IMR-90 (cell line): ENCODE data around the gene OSER1. TPM values are rescaled to one million over a fixed set of nuclear protein-coding genes. Genes with fewer than 3 reads are reported as not detected.

ENCODE experiments used
- ATAC-seq: fragments of 200-7000 bp; cut with Tn5 transposase; 2 replicates; pipeline ENCODE4 v1.9.1; 2020; ENCODE audit warnings: low read depth, mild to moderate bottlenecking, moderate library complexity
- BruUV-seq: library from RNA; stranded (reverse); fragments of 400-500 nt; replicated peaks from 2 replicates; lab custom pipeline; 2021; lab: Mats Ljungman, UMichigan
- CTCF ChIA-PET: fragments of 300-600 bp; formaldehyde crosslinking; extraction: SDS; loops from one replicate; lab custom pipeline; 2021; ENCODE audit warnings: antibody characterized with exemption; lab: Yijun Ruan, JAX
- POLR2A ChIA-PET: fragments of 300-600 bp; sonication (Branson Sonifier 250); formaldehyde crosslinking; loops from one replicate; lab custom pipeline; 2022; ENCODE audit warnings: antibody characterized with exemption; ENCODE audit not compliant: unreplicated experiment; lab: Charles Lee
- DNase-seq: peaks from one replicate; pipeline ENCODE4 v3.0.0; 2013
- H2AFZ ChIP-seq: replicated peaks from 2 replicates; pipeline ENCODE3; 2013; ENCODE audit warnings: low read length, mild to moderate bottlenecking; ENCODE audit not compliant: poor library complexity
- H2AK5ac ChIP-seq: 2 replicates; pipeline ENCODE4 v1.6.1; 2013; ENCODE audit warnings: low read depth, low read length, inconsistent platforms
- H2AK9ac ChIP-seq: replicated peaks from 2 replicates; pipeline ENCODE3; 2013; ENCODE audit warnings: mild to moderate bottlenecking, low read depth, low read length, moderate library complexity; ENCODE audit not compliant: poor library complexity
- H2BK120ac ChIP-seq: 2 replicates; pipeline ENCODE4 v1.6.1; 2013; ENCODE audit warnings: low read depth, low read length, inconsistent platforms
- H2BK15ac ChIP-seq: 3 replicates; pipeline ENCODE4 v1.6.1; 2013; ENCODE audit warnings: low read depth, low read length, inconsistent platforms
- H2BK20ac ChIP-seq: 2 replicates; pipeline ENCODE4 v1.6.1; 2013; ENCODE audit warnings: low read depth, mild to moderate bottlenecking, inconsistent platforms, low read length, moderate library complexity
- H2BK5ac ChIP-seq: 2 replicates; pipeline ENCODE4 v1.6.1; 2013; ENCODE audit warnings: mild to moderate bottlenecking, low read depth, low read length, inconsistent platforms; ENCODE audit not compliant: poor library complexity, severe bottlenecking
- H3K14ac ChIP-seq: replicated peaks from 2 replicates; pipeline ENCODE4 v1.6.1; 2013; ENCODE audit warnings: low read depth, low read length, inconsistent platforms
- H3K18ac ChIP-seq: 2 replicates; pipeline ENCODE4 v1.6.1; 2013; ENCODE audit warnings: low read depth, low read length, control low read depth
- H3K23ac ChIP-seq: 2 replicates; pipeline ENCODE4 v1.6.1; 2013; ENCODE audit warnings: low read depth, low read length, inconsistent platforms
- H3K27ac ChIP-seq: 2 replicates; pipeline ENCODE4 v1.5.1; 2013; ENCODE audit warnings: mild to moderate bottlenecking, control low read depth, low read length; ENCODE audit not compliant: insufficient read depth
- H3K27me3 ChIP-seq: 2 replicates; pipeline ENCODE4 v1.6.1; 2013; ENCODE audit warnings: low read length; ENCODE audit not compliant: control insufficient read depth, insufficient read depth
- H3K36me3 ChIP-seq: 2 replicates; pipeline ENCODE4 v1.6.1; 2013; ENCODE audit warnings: low read length, mixed read lengths; ENCODE audit not compliant: control insufficient read depth, insufficient read depth
- H3K4ac ChIP-seq: 2 replicates; pipeline ENCODE4 v1.6.1; 2013; ENCODE audit warnings: low read depth, low read length, inconsistent platforms
- H3K4me1 ChIP-seq: 2 replicates; pipeline ENCODE4 v1.6.1; 2013; ENCODE audit warnings: low read length, mixed read lengths; ENCODE audit not compliant: control insufficient read depth, insufficient read depth
- H3K4me2 ChIP-seq: 2 replicates; pipeline ENCODE4 v1.6.1; 2013; ENCODE audit warnings: low read depth, mild to moderate bottlenecking, control low read depth, low read length, moderate library complexity
- H3K4me3 ChIP-seq: 2 replicates; pipeline ENCODE4 v1.5.1; 2013; ENCODE audit warnings: low read depth, mild to moderate bottlenecking, control low read depth, low read length, moderate library complexity; ENCODE audit not compliant: insufficient read depth
- H3K56ac ChIP-seq: 2 replicates; pipeline ENCODE4 v1.6.1; 2013; ENCODE audit warnings: low read length, inconsistent platforms; ENCODE audit not compliant: insufficient read depth; ENCODE audit errors: extremely low read depth
- H3K79me1 ChIP-seq, 2 experiments: 2 replicates each; pipeline ENCODE4 v1.6.1; 2013; ENCODE audit warnings: low read length in 2 of 2, inconsistent platforms in 1 of 2, low read depth in 1 of 2
- H3K9ac ChIP-seq: 2 replicates; pipeline ENCODE4 v1.6.1; 2013; ENCODE audit warnings: low read depth, low read length, control low read depth
- H3K9me1 ChIP-seq: 2 replicates; pipeline ENCODE4 v1.6.1; 2013; ENCODE audit warnings: low read length, inconsistent platforms; ENCODE audit not compliant: insufficient read depth
- H3K9me3 ChIP-seq: 2 replicates; pipeline ENCODE4 v1.6.1; 2013; ENCODE audit warnings: low read length; ENCODE audit not compliant: control insufficient read depth, insufficient read depth
- H4K20me1 ChIP-seq: 2 replicates; pipeline ENCODE4 v1.6.1; 2013; ENCODE audit warnings: low read length, inconsistent platforms; ENCODE audit not compliant: insufficient read depth
- H4K5ac ChIP-seq: 2 replicates; pipeline ENCODE4 v1.6.1; 2013; ENCODE audit warnings: mild to moderate bottlenecking, low read depth, low read length, control low read depth
- H4K8ac ChIP-seq, 2 experiments: 2 replicates each; pipeline ENCODE4 v1.6.1; 2013; ENCODE audit warnings: low read depth in 2 of 2, low read length in 2 of 2, control low read depth in 1 of 2, inconsistent platforms in 1 of 2
- H4K91ac ChIP-seq: 2 replicates; pipeline ENCODE4 v1.6.1; 2013; ENCODE audit warnings: low read depth, low read length, inconsistent platforms; ENCODE audit not compliant: insufficient read depth
- BHLHE40 ChIP-seq: fragments of 150-350 bp; IDR thresholded peaks from 2 replicates; pipeline ENCODE4 v1.6.1; 2016; ENCODE audit warnings: mild to moderate bottlenecking, low read depth, low read length
- CHD1 ChIP-seq: IDR thresholded peaks from 2 replicates; pipeline ENCODE4 v1.6.1; 2012; ENCODE audit warnings: low read depth, low read length, improper control_type of control experiment
- FOS ChIP-seq: fragments of 150-350 bp; IDR thresholded peaks from 2 replicates; pipeline ENCODE4 v1.6.1; 2016; ENCODE audit warnings: low read depth, low read length
- MAFK ChIP-seq: IDR thresholded peaks from 2 replicates; pipeline ENCODE4 v1.6.1; 2012; ENCODE audit warnings: low read depth, low read length, improper control_type of control experiment
- MAZ ChIP-seq: IDR thresholded peaks from 2 replicates; pipeline ENCODE4 v1.6.1; 2012; ENCODE audit warnings: low read depth, mild to moderate bottlenecking, low read length, improper control_type of control experiment, moderate library complexity, borderline replicate concordance
- MXI1 ChIP-seq: IDR thresholded peaks from 2 replicates; pipeline ENCODE4 v1.6.1; 2012; ENCODE audit warnings: low read depth, mild to moderate bottlenecking, low read length, moderate library complexity, borderline replicate concordance
- POLR2A ChIP-seq: IDR thresholded peaks from 2 replicates; pipeline ENCODE4 v1.6.1; 2012; ENCODE audit warnings: mild to moderate bottlenecking, low read depth, low read length
- RCOR1 ChIP-seq: IDR thresholded peaks from 2 replicates; pipeline ENCODE4 v1.6.1; 2012; ENCODE audit warnings: mild to moderate bottlenecking, low read length, improper control_type of control experiment; ENCODE audit not compliant: insufficient replicate concordance
- RFX5 ChIP-seq: IDR thresholded peaks from 2 replicates; pipeline ENCODE4 v1.8.0; 2012; ENCODE audit warnings: low read depth, mild to moderate bottlenecking, low read length, moderate library complexity
- SMC3 ChIP-seq: fragments of 150-350 bp; IDR thresholded peaks from 2 replicates; pipeline ENCODE4 v1.6.1; 2016; ENCODE audit warnings: low read depth, mild to moderate bottlenecking, antibody characterized with exemption, low read length, moderate library complexity
- WGBS, 2 experiments: methylation state at CpG; one replicate each; pipeline versions ENCODE4 v1.1.5 to v1.1.7; 2013; ENCODE audit warnings: missing lambda C conversion rate in 2 of 2; ENCODE audit not compliant: insufficient read length in 1 of 2; ENCODE audit errors: extremely low coverage in 2 of 2; 5-methylcytosine and 5-hydroxymethylcytosine counted together
- dilution Hi-C: fragments of 300-500 bp; cut with HindIII; formaldehyde crosslinking; loops from one replicate; pipeline ENCODE4 v1.14.3; 2018; ENCODE audit warnings: low sequenced_read_pairs; ENCODE audit not compliant: unreplicated experiment
- in situ Hi-C: fragments of 300-500 bp; cut with MboI; formaldehyde crosslinking; loops from 3 replicates; pipeline ENCODE4 v1.14.3; 2019; ENCODE audit warnings: low sequenced_read_pairs, inconsistent platforms, mixed read lengths
- intact Hi-C: fragments of 100-400 bp; cut with micrococcal nuclease; formaldehyde crosslinking; loops from 2 replicates; pipeline ENCODE4 v1.10.0; 2022
- polyA plus RNA-seq, 3 experiments: library from polyadenylated mRNA; depleted of rRNA; stranded (reverse); fragments of >200 nt; gene quantifications; 2 replicates each; pipeline ENCODE4 v1.2.3, GENCODE V29; 2012; ENCODE audit warnings: low replicate concordance in 1 of 3
- total RNA-seq: library from RNA; depleted of rRNA; stranded (reverse); fragments of >200 nt; gene quantifications from 2 replicates; pipeline ENCODE4 v1.2.3, GENCODE V29; 2012
- TF ChIP-seq, protein P1 (sequence below): conservative IDR thresholded peaks from 2 replicates; pipeline ENCODE4 v1.5.1; 2012; ENCODE audit warnings: mild to moderate bottlenecking, low read depth, low read length, improper control_type of control experiment

Gene OSER1
- total and polyA plus RNA-seq, 2 of the 4 experiments (the other 2 are of a cell fraction) = 32.6 to 70.6 TPM

DNA sequence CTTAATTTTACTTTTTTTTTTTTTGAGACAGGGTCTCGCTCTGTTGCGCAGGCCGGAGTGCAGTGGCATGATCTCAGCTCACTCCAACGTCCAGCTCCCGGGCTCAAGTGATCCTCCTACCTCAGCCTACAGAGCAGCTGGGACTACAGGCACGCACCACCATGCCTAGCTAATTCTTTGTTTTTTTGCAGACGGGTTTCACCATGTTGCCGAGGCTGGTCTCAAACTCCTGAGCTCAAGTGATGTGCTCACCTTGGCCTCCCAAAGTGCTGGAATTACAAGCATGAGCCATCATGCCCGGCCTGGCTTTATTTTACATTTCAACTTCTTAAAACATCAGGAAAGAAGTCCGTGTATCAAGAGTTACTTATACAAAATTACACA is 5.7 kb downstream of the OSER1 start:
- peaks cover 25% of the 10 kb centered on the region for H3K9me1 ChIP-seq

More for the DNA sequence above, 5.7 kb downstream of the OSER1 start:
- peaks cover 22% of the 10 kb centered on the region for H4K20me1 ChIP-seq
- H3K14ac ChIP-seq = peak overlapping the region; percentile 61
- no peak overlapping the region for H3K9ac ChIP-seq
- H2BK5ac ChIP-seq = peak overlapping the region; percentile 100
- H4K91ac ChIP-seq = peak overlapping the region; percentile 99
- no peak overlapping the region for H3K4me3 ChIP-seq
- H3K27me3 ChIP-seq = no peaks in the 10 kb centered on the region
- H2BK120ac ChIP-seq = peak overlapping the region; percentile 99
- peaks cover 18 to 75% of the 10 kb centered on the region in 2 experiments for H3K79me1 ChIP-seq
- H3K36me3 ChIP-seq = peaks cover 25% of the 10 kb centered on the region
- H2BK20ac ChIP-seq = peak overlapping the region; percentile 99
- in situ Hi-C loops = no loop called here
- ChIA-PET POLR2A (interaction anchor here (0.6 kb wide), 1 partner anchor 156 kb away, joined by 4 read pairs; no protein-coding TSS in a partner anchor), CTCF (interaction anchor here (0.5 to 1.1 kb wide), 2 partner anchors 88 to 303 kb away, joined by 3 to 4 read pairs; no protein-coding TSS in a partner anchor)
- H4K8ac ChIP-seq = peak overlapping the region; percentile 92 to 93
- 96% methylated on average over 5 of the region's 10 CpGs; no CpG with 5 or more reads in 1 of the 2 experiments for WGBS, 2 experiments
- peak overlapping the region; percentile 100 for H3K27ac ChIP-seq
- peak overlapping the region; percentile 21 for H4K5ac ChIP-seq
- no peaks in the 10 kb centered on the region for H3K9me3 ChIP-seq
- intact Hi-C loops = loop anchor here (10.0 kb wide), 1 partner anchor 750 kb away; the partner anchor contains the start of gene SRSF6
- H3K18ac ChIP-seq = peak overlapping the region; percentile 12
- ATAC-seq (no peak), DNase-seq (no peak)
- H2AK9ac ChIP-seq = no peak overlapping the region
- H3K56ac ChIP-seq = no peak overlapping the region
- H2AK5ac ChIP-seq = peak overlapping the region; percentile 74
- peak overlapping the region; percentile 18; the same call in 1 of the 2 replicates for H3K23ac ChIP-seq
- H2BK15ac ChIP-seq = peak overlapping the region; percentile 100; the same call in 2 of the 3 replicates
- H2AFZ ChIP-seq = no peak overlapping the region
- H3K4ac ChIP-seq = peak overlapping the region; percentile 100
- no peak for TF ChIP-seq FOS
- TF ChIP-seq SMC3 = no peak
- TF ChIP-seq, protein P1, sequence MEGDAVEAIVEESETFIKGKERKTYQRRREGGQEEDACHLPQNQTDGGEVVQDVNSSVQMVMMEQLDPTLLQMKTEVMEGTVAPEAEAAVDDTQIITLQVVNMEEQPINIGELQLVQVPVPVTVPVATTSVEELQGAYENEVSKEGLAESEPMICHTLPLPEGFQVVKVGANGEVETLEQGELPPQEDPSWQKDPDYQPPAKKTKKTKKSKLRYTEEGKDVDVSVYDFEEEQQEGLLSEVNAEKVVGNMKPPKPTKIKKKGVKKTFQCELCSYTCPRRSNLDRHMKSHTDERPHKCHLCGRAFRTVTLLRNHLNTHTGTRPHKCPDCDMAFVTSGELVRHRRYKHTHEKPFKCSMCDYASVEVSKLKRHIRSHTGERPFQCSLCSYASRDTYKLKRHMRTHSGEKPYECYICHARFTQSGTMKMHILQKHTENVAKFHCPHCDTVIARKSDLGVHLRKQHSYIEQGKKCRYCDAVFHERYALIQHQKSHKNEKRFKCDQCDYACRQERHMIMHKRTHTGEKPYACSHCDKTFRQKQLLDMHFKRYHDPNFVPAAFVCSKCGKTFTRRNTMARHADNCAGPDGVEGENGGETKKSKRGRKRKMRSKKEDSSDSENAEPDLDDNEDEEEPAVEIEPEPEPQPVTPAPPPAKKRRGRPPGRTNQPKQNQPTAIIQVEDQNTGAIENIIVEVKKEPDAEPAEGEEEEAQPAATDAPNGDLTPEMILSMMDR = no peak
- no peak for TF ChIP-seq MAZ
- no peak for TF ChIP-seq POLR2A
- no peak for TF ChIP-seq CHD1
- TF ChIP-seq RCOR1 = no peak
- TF ChIP-seq BHLHE40 = no peak
- TF ChIP-seq MAFK = no peak
- TF ChIP-seq MXI1 = no peak
- TF ChIP-seq RFX5 = no peak
- H3K4me1 ChIP-seq = peaks cover 18% of the 10 kb centered on the region
- no peak overlapping the region for H3K4me2 ChIP-seq
- BruUV-seq = no TSS peak
- dilution Hi-C loops = no loop called here
